Muscle of arm (tissue), 14 donors: Measurements from ENCODE around the gene TMEM30B. TPM values are rescaled to one million over a fixed set of nuclear protein-coding genes. Genes with fewer than 3 reads are reported as not detected.
"Not testable (repeated sequence)": the region's sequence is repeated elsewhere in the genome, so short reads cannot be mapped to it uniquely, and the experiment has no call there.

Experiments used
- DNase-seq: peaks from one replicate; pipeline ENCODE4 v3.0.0-alpha.2; 2013
- long read RNA-seq, 11 donors: transcript quantifications; one replicate each; lab custom pipeline, GENCODE V29; 2026
- polyA plus RNA-seq, 12 donors: library from polyadenylated mRNA; unstranded; fragments of 120-200 nt; gene quantifications; one replicate each; pipeline ENCODE4 v1.2.1, GENCODE V29; 2013; ENCODE audit not compliant: insufficient read length in 12 of 12

The TMEM30B gene
- 1 to 10 TPM in 11 of 12 donors, not detected in 1; 1.6 to 7.5 (median 2.3) TPM for polyA plus RNA-seq
- long read RNA-seq, donor 1, full-length matches to known transcripts: 52 of 52 reads
- long read RNA-seq, donor 1, partial matches to known transcripts: 0 of 52 reads
- long read RNA-seq, donor 1, other reads (novel, unspliced or antisense): 0 of 52 reads
- long read RNA-seq, donor 2, full-length matches to known transcripts: 3 of 3 reads
- long read RNA-seq, donor 2, partial matches to known transcripts: 0 of 3 reads
- long read RNA-seq, donor 2, other reads (novel, unspliced or antisense): 0 of 3 reads
- long read RNA-seq, donor 3: 0 reads
- long read RNA-seq, donor 4, full-length matches to known transcripts: 1 of 1 reads
- long read RNA-seq, donor 4, partial matches to known transcripts: 0 of 1 reads
- long read RNA-seq, donor 4, other reads (novel, unspliced or antisense): 0 of 1 reads
- long read RNA-seq, donor 5, full-length matches to known transcripts: 3 of 3 reads
- long read RNA-seq, donor 5, partial matches to known transcripts: 0 of 3 reads
- long read RNA-seq, donor 5, other reads (novel, unspliced or antisense): 0 of 3 reads
- long read RNA-seq, donor 6, full-length matches to known transcripts: 1 of 1 reads
- long read RNA-seq, donor 6, partial matches to known transcripts: 0 of 1 reads
- long read RNA-seq, donor 6, other reads (novel, unspliced or antisense): 0 of 1 reads
- long read RNA-seq, donor 7: 0 reads
- long read RNA-seq, donor 8, full-length matches to known transcripts: 2 of 2 reads
- long read RNA-seq, donor 8, partial matches to known transcripts: 0 of 2 reads
- long read RNA-seq, donor 8, other reads (novel, unspliced or antisense): 0 of 2 reads
- long read RNA-seq, donor 9, full-length matches to known transcripts: 6 of 6 reads
- long read RNA-seq, donor 9, partial matches to known transcripts: 0 of 6 reads
- long read RNA-seq, donor 9, other reads (novel, unspliced or antisense): 0 of 6 reads
- long read RNA-seq, donor 10, full-length matches to known transcripts: 2 of 2 reads
- long read RNA-seq, donor 10, partial matches to known transcripts: 0 of 2 reads
- long read RNA-seq, donor 10, other reads (novel, unspliced or antisense): 0 of 2 reads
- long read RNA-seq, donor 11, full-length matches to known transcripts: 3 of 3 reads
- long read RNA-seq, donor 11, partial matches to known transcripts: 0 of 3 reads
- long read RNA-seq, donor 11, other reads (novel, unspliced or antisense): 0 of 3 reads

- DNase-seq: no peak
Measured at GRCh38 chr14:61281186-61281947, at the start of gene TMEM30B. Gene TMEM30B, minus strand, starts transcription at chr14:61281338. Its CDS starts 191 bp downstream, at chr14:61281147.

- no peak for DNase-seq
Measured at GRCh38 chr14:61330511-61330910, 49.4 kb upstream of the TMEM30B start.

GRCh38 chr14:61329478-61330051, 48.4 kb upstream of the TMEM30B start:
- DNase-seq: no peak

GRCh38 chr14:61328626-61329262, 47.6 kb upstream of the TMEM30B start:
- no peak for DNase-seq

GRCh38 chr14:61326847-61327246, 45.7 kb upstream of the TMEM30B start:
- peak; percentile 43 for DNase-seq

GRCh38 chr14:61326146-61326545, 45.0 kb upstream of the TMEM30B start:
- DNase-seq: no peak

GRCh38 chr14:61325166-61325565, 44.0 kb upstream of the TMEM30B start:
- DNase-seq: no peak

GRCh38 chr14:61323970-61324369, 42.8 kb upstream of the TMEM30B start:
- no peak for DNase-seq

- DNase-seq: no peak
Measured at GRCh38 chr14:61322799-61323290, 41.7 kb upstream of the TMEM30B start.

GRCh38 chr14:61322011-61322798, 41.1 kb upstream of the TMEM30B start:
- no peak for DNase-seq

GRCh38 chr14:61321385-61322010, 40.4 kb upstream of the TMEM30B start, which contains the start of gene PRKCH:
Gene PRKCH, plus strand, starts transcription at chr14:61321579. Its CDS starts 523 bp downstream, at chr14:61322102.
- peak; percentile 29 for DNase-seq

- no peak for DNase-seq
Measured at GRCh38 chr14:61320806-61321384, 39.8 kb upstream of the TMEM30B start.

GRCh38 chr14:61320170-61320569, 39.0 kb upstream of the TMEM30B start:
- not testable (repeated sequence) for DNase-seq

- DNase-seq: no peak
Measured at GRCh38 chr14:61319706-61320105, 38.6 kb upstream of the TMEM30B start.

- DNase-seq: no peak
Measured at GRCh38 chr14:61319086-61319485, 37.9 kb upstream of the TMEM30B start.

GRCh38 chr14:61315313-61315712, 34.2 kb upstream of the TMEM30B start:
- DNase-seq: no peak

- not testable (repeated sequence) for DNase-seq
Measured at GRCh38 chr14:61308701-61309100, 27.6 kb upstream of the TMEM30B start.

- no peak for DNase-seq
Measured at GRCh38 chr14:61308198-61308597, 27.1 kb upstream of the TMEM30B start.
